K562 (cell line): ENCODE results near the gene ATP6V0A1. TPM values are rescaled to one million over a fixed set of nuclear protein-coding genes. Genes with fewer than 3 reads are reported as not detected.

ENCODE experiments used
- ATAC-seq: fragments of 200-7000 bp; cut with Tn5 transposase; 3 replicates; pipeline ENCODE4 v1.9.1; 2020; ENCODE audit warnings: moderate library complexity
- BruUV-seq: library from RNA; stranded (reverse); fragments of 400-500 nt; replicated peaks from 2 replicates; lab custom pipeline; 2021; lab: Mats Ljungman, UMichigan
- CTCF ChIA-PET: fragments of 300-600 bp; formaldehyde crosslinking; extraction: SDS; loops from one replicate; lab custom pipeline; 2021; ENCODE audit warnings: low intra/inter-chr PET ratio; lab: Yijun Ruan, JAX
- POLR2A ChIA-PET: fragments of 300-600, 350-650 bp; sonication (Branson Sonifier 250); formaldehyde crosslinking; extraction: SDS; loops from one replicate; lab custom pipeline; 2021; ENCODE audit warnings: antibody characterized with exemption, inconsistent platforms; lab: Yijun Ruan, JAX
- DNase-seq, 4 experiments: peaks; one replicate each; pipeline versions ENCODE4 v3.0.0 to v3.0.0-alpha.2; 2011 to 2018; ENCODE audit warnings: low spot score in 3 of 4, mixed read lengths in 3 of 4; ENCODE audit errors: extremely low read depth in 1 of 4
- FAIRE-seq: peaks from 2 replicates; lab custom pipeline; 2011; peaks lifted over from hg19 to GRCh38; lab: Jason Lieb, UNC
- H2AFZ ChIP-seq: 2 replicates; pipeline ENCODE4 v1.6.0; 2011; ENCODE audit warnings: low read depth, low read length, control low read depth, inconsistent platforms
- H3K27ac ChIP-seq: fragments of 200-600 bp; 3 replicates; pipeline ENCODE4 v1.8.0; 2011; ENCODE audit warnings: low read depth, mild to moderate bottlenecking, control low read depth, inconsistent platforms, low read length, moderate library complexity, mixed read lengths; ENCODE audit errors: extremely low read depth
- H3K27me3 ChIP-seq, 2 experiments: fragments of 300-600 bp in 1 of 2; 2 replicates in 1 of 2; 3 replicates in 1 of 2; pipeline versions ENCODE4 v1.6.0 to v1.8.0; 2011; ENCODE audit warnings: inconsistent platforms in 2 of 2, low read length in 2 of 2, mild to moderate bottlenecking in 1 of 2, mixed read lengths in 1 of 2, moderate library complexity in 1 of 2; ENCODE audit not compliant: control insufficient read depth in 2 of 2, insufficient read depth in 2 of 2
- H3K36me3 ChIP-seq: fragments of 300-600 bp; 3 replicates; pipeline ENCODE4 v1.8.0; 2011; ENCODE audit warnings: mild to moderate bottlenecking, low read length, inconsistent platforms; ENCODE audit not compliant: control insufficient read depth, insufficient read depth
- H3K4me1 ChIP-seq, 2 experiments: fragments of 200-600 bp in 1 of 2; replicated peaks in 1 of 2; 2 replicates in 1 of 2; 3 replicates in 1 of 2; pipeline versions ENCODE4 v1.5.1 to v1.8.0; 2011; ENCODE audit warnings: inconsistent platforms in 2 of 2, low read length in 2 of 2, mild to moderate bottlenecking in 1 of 2, mixed read lengths in 1 of 2, moderate library complexity in 1 of 2; ENCODE audit not compliant: control insufficient read depth in 2 of 2, insufficient read depth in 2 of 2
- H3K4me2 ChIP-seq: 2 replicates; pipeline ENCODE4 v1.6.1; 2011; ENCODE audit warnings: low read length, control low read depth, inconsistent platforms, mixed read lengths; ENCODE audit not compliant: insufficient read depth
- H3K4me3 ChIP-seq: fragments of 200-600 bp; sonication (generic), shearing (Covaris generic); 2 replicates; pipeline ENCODE4 v1.5.1; 2016; ENCODE audit warnings: control low read depth, inconsistent platforms
- H3K79me2 ChIP-seq: fragments of 200-600 bp; 3 replicates; pipeline ENCODE4 v1.8.0; 2011; ENCODE audit warnings: low read length, inconsistent platforms; ENCODE audit not compliant: control insufficient read depth, insufficient read depth
- H3K9ac ChIP-seq, 2 experiments: 2 replicates each; pipeline versions ENCODE4 v1.6.0 to v1.6.1; 2011; ENCODE audit warnings: low read depth in 2 of 2, low read length in 2 of 2, control low read depth in 1 of 2, inconsistent platforms in 1 of 2, mild to moderate bottlenecking in 1 of 2, mixed read lengths in 1 of 2; ENCODE audit not compliant: insufficient read depth in 1 of 2
- H3K9me1 ChIP-seq: one replicate; pipeline ENCODE4 v1.6.0; 2011; ENCODE audit warnings: inconsistent platforms, mild to moderate bottlenecking, low read length, moderate library complexity; ENCODE audit not compliant: control insufficient read depth, insufficient read depth
- H3K9me3 ChIP-seq: replicated peaks from 2 replicates; pipeline ENCODE4 v1.5.1; 2011; ENCODE audit warnings: low read depth, low read length, inconsistent platforms; ENCODE audit not compliant: control insufficient read depth, insufficient read depth
- H4K20me1 ChIP-seq: replicated peaks from 2 replicates; pipeline ENCODE4 v1.6.1; 2011; ENCODE audit warnings: low read length, inconsistent platforms, mixed read lengths; ENCODE audit not compliant: control insufficient read depth, insufficient read depth
- EWSR1 ChIP-seq: fragments of 450-650 bp; IDR thresholded peaks from 2 replicates; pipeline ENCODE4 v1.6.1; 2018; ENCODE audit warnings: borderline replicate concordance, mild to moderate bottlenecking, low read depth, moderate library complexity; ENCODE audit not compliant: partially characterized antibody
- FOS ChIP-seq: IDR thresholded peaks from 3 replicates; pipeline ENCODE4 v1.6.1; 2011; ENCODE audit not compliant: insufficient read length; ENCODE audit errors: extremely low read depth
- JUND ChIP-seq, 2 experiments: IDR thresholded peaks; 2 replicates in 1 of 2; 3 replicates in 1 of 2; pipeline ENCODE4 v1.6.1; 2011; ENCODE audit warnings: borderline replicate concordance in 2 of 2, low read depth in 2 of 2, low read length in 2 of 2, improper control_type of control experiment in 1 of 2, missing biosample characterization in 1 of 2, missing genetic modification characterization in 1 of 2, missing genetic modification reagents in 1 of 2
- NR3C1 ChIP-seq: sonication (generic); formaldehyde crosslinking; IDR thresholded peaks from 2 replicates; pipeline ENCODE4 v1.8.1; 2022; ENCODE audit warnings: missing genetic modification reagents
- ZNF780A ChIP-seq: fragments of 250-450 bp; sonication (Bioruptor Pico); IDR thresholded peaks from 2 replicates; pipeline ENCODE4 v1.5.0; 2021; ENCODE audit warnings: mild to moderate bottlenecking
- WGBS: fragments of 100-300 bp; shearing (Covaris generic); methylation state at CpG from one replicate; pipeline ENCODE4 v1.1.6; 2016; ENCODE audit warnings: low coverage, mixed read lengths; ENCODE audit not compliant: insufficient coverage; ENCODE audit errors: missing lambda C conversion rate; 5-methylcytosine and 5-hydroxymethylcytosine counted together
- in situ Hi-C: fragments of 300-500 bp; cut with MboI; formaldehyde crosslinking; loops from 4 replicates; pipeline ENCODE4 v1.15.0; 2018; ENCODE audit warnings: inconsistent platforms, mixed read lengths
- intact Hi-C: fragments of 100-400 bp; cut with micrococcal nuclease; formaldehyde crosslinking; loops from 2 replicates; pipeline ENCODE4 v1.14.2; 2022
- polyA plus RNA-seq, 8 experiments: library from polyadenylated mRNA; depleted of rRNA in 4 of 8; stranded (reverse) in 5 of 8; unstranded in 3 of 8; fragments of >200 nt; fragmentation: Nextera tagmentation in 2 of 8; fragmentation: Illumina TruSeq in 1 of 8; extraction: Ambion mirVana in 2 of 8; extraction: Trizol in 1 of 8; gene quantifications; 2 replicates each; pipeline versions ENCODE4 v1.2.1 to v1.2.3, GENCODE V29; 2011 to 2014; ENCODE audit warnings: inconsistent platforms in 1 of 8, missing spikeins in 1 of 8
- total RNA-seq, 7 experiments: library from RNA; depleted of rRNA in 6 of 7; stranded (reverse); fragments of >200 nt in 6 of 7; fragmentation: Illumina TruSeq in 2 of 7; extraction: Trizol in 2 of 7; gene quantifications; 2 replicates each; pipeline versions ENCODE4 v1.2.1 to v1.2.3, GENCODE V29; 2011 to 2021; ENCODE audit warnings: low replicate concordance in 1 of 7
- TF ChIP-seq, protein P1 (sequence below), 2 experiments: fragments of 450-650 bp in 1 of 2; IDR thresholded peaks; 2 replicates each; pipeline ENCODE4 v1.6.1; 2011 to 2017; ENCODE audit warnings: low read depth in 2 of 2, antibody characterized with exemption in 1 of 2, borderline replicate concordance in 1 of 2, low read length in 1 of 2, mild to moderate bottlenecking in 1 of 2, mixed read lengths in 1 of 2; ENCODE audit not compliant: control insufficient read depth in 1 of 2
- TF ChIP-seq, protein P2 (sequence below), 2 experiments: fragments of 450-650 bp; IDR thresholded peaks; 2 replicates each; pipeline ENCODE4 v1.6.1; 2018; ENCODE audit warnings: mild to moderate bottlenecking in 2 of 2, low read depth in 1 of 2; ENCODE audit not compliant: partially characterized antibody in 2 of 2

Gene ATP6V0A1
- total and polyA plus RNA-seq, 9 of the 15 experiments (the other 6 are each of a cell fraction or from before 2014, with no cell fraction given), result 11.8 to 158 (median 75.5) TPM

DNA sequence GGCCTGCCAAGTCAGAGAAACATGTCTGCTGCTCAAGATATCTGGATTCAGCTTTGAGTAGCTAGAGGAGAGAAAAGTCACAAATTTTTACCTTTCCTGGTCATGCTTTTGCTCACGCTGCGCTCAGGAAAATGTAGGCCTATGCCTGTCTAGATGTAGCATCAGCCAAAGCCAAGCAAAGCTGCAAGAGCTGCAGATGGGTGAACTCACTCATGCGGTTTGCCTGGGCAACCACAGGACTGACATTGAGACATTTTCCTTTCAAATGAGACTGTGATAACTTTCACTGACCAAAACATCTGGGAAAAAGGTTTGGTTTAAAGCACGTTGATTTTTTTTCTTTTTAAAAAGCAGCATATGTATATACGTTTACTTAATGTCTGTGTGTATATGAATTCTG is 43.4 kb downstream of the ATP6V0A1 start:
- no peaks in the 10 kb centered on the region for H3K9me1 ChIP-seq
- FAIRE-seq (no peak), DNase-seq (no peak), ATAC-seq (no peak)
- no peak overlapping the region for H3K9ac ChIP-seq
- BruUV-seq, result no TSS peak
- H3K79me2 ChIP-seq, result no peaks in the 10 kb centered on the region
- no peaks in the 10 kb centered on the region for H3K9me3 ChIP-seq
- intact Hi-C loops (no loop called here), in situ Hi-C loops (no loop called here)
- H3K27ac ChIP-seq, result no peak overlapping the region
- POLR2A ChIA-PET, result interaction anchor here (1.2 kb wide), 1 partner anchor 12 kb away, joined by 3 read pairs; no protein-coding TSS in a partner anchor
- no peaks in the 10 kb centered on the region for H3K27me3 ChIP-seq
- H3K4me1 ChIP-seq, result no peaks in the 10 kb centered on the region
- 74% methylated on average over 5 of the region's 5 CpGs for WGBS
- H2AFZ ChIP-seq, result no peak overlapping the region
- TF ChIP-seq, protein P1, sequence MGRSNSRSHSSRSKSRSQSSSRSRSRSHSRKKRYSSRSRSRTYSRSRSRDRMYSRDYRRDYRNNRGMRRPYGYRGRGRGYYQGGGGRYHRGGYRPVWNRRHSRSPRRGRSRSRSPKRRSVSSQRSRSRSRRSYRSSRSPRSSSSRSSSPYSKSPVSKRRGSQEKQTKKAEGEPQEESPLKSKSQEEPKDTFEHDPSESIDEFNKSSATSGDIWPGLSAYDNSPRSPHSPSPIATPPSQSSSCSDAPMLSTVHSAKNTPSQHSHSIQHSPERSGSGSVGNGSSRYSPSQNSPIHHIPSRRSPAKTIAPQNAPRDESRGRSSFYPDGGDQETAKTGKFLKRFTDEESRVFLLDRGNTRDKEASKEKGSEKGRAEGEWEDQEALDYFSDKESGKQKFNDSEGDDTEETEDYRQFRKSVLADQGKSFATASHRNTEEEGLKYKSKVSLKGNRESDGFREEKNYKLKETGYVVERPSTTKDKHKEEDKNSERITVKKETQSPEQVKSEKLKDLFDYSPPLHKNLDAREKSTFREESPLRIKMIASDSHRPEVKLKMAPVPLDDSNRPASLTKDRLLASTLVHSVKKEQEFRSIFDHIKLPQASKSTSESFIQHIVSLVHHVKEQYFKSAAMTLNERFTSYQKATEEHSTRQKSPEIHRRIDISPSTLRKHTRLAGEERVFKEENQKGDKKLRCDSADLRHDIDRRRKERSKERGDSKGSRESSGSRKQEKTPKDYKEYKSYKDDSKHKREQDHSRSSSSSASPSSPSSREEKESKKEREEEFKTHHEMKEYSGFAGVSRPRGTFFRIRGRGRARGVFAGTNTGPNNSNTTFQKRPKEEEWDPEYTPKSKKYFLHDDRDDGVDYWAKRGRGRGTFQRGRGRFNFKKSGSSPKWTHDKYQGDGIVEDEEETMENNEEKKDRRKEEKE (IDR thresholded peaks at IDR 0.05; ENCODE audit: borderline replicate concordance in 1 of 2, control insufficient read depth in 1 of 2, low read depth in 2 of 2, low read length in 1 of 2), result no peak
- no peak for TF ChIP-seq ZNF780A (CRISPR knock-in tag)
- no peak for TF ChIP-seq NR3C1 (CRISPR knock-in tag)
- TF ChIP-seq EWSR1, result no peak
- TF ChIP-seq JUND (IDR thresholded peaks at IDR 0.05; ENCODE audit: borderline replicate concordance, low read depth, low read length), result no peak
- TF ChIP-seq JUND (tag; IDR thresholded peaks at IDR 0.05; ENCODE audit: borderline replicate concordance, low read depth, low read length), result no peak
- TF ChIP-seq FOS, result no peak
- TF ChIP-seq, protein P2, sequence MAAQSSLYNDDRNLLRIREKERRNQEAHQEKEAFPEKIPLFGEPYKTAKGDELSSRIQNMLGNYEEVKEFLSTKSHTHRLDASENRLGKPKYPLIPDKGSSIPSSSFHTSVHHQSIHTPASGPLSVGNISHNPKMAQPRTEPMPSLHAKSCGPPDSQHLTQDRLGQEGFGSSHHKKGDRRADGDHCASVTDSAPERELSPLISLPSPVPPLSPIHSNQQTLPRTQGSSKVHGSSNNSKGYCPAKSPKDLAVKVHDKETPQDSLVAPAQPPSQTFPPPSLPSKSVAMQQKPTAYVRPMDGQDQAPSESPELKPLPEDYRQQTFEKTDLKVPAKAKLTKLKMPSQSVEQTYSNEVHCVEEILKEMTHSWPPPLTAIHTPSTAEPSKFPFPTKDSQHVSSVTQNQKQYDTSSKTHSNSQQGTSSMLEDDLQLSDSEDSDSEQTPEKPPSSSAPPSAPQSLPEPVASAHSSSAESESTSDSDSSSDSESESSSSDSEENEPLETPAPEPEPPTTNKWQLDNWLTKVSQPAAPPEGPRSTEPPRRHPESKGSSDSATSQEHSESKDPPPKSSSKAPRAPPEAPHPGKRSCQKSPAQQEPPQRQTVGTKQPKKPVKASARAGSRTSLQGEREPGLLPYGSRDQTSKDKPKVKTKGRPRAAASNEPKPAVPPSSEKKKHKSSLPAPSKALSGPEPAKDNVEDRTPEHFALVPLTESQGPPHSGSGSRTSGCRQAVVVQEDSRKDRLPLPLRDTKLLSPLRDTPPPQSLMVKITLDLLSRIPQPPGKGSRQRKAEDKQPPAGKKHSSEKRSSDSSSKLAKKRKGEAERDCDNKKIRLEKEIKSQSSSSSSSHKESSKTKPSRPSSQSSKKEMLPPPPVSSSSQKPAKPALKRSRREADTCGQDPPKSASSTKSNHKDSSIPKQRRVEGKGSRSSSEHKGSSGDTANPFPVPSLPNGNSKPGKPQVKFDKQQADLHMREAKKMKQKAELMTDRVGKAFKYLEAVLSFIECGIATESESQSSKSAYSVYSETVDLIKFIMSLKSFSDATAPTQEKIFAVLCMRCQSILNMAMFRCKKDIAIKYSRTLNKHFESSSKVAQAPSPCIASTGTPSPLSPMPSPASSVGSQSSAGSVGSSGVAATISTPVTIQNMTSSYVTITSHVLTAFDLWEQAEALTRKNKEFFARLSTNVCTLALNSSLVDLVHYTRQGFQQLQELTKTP (IDR thresholded peaks at IDR 0.05; ENCODE audit: low read depth in 1 of 2, partially characterized antibody in 2 of 2), result no peak
- peaks cover 87% of the 10 kb centered on the region for H3K36me3 ChIP-seq
- CTCF ChIA-PET, result no interaction called here
- no peak overlapping the region for H3K4me2 ChIP-seq
- H4K20me1 ChIP-seq, result no peaks in the 10 kb centered on the region
- no peak overlapping the region for H3K4me3 ChIP-seq
